GM12891 (cell line): ENCODE measurements around the gene TCF21.

Experiments used
- PAX5 ChIP-seq: IDR thresholded peaks from 2 replicates; pipeline ENCODE4 v1.6.1; 2011; ENCODE audit warnings: low read length, moderate library complexity, mild to moderate bottlenecking; ENCODE audit not compliant: insufficient read depth, severe bottlenecking
- POLR2A ChIP-seq: IDR thresholded peaks from 2 replicates; pipeline ENCODE4 v1.6.1; 2011; ENCODE audit warnings: low read depth, low read length, control low read depth
- POLR2AphosphoS5 ChIP-seq: IDR thresholded peaks from 2 replicates; pipeline ENCODE4 v1.6.1; 2011; ENCODE audit warnings: low read depth, low read length, control low read depth
- SPI1 ChIP-seq: IDR thresholded peaks from 2 replicates; pipeline ENCODE4 v1.6.1; 2011; ENCODE audit warnings: low read depth, low read length, control low read depth
- TAF1 ChIP-seq: IDR thresholded peaks from 2 replicates; pipeline ENCODE4 v1.6.1; 2011; ENCODE audit warnings: low read depth, low read length, control low read depth

DNA sequence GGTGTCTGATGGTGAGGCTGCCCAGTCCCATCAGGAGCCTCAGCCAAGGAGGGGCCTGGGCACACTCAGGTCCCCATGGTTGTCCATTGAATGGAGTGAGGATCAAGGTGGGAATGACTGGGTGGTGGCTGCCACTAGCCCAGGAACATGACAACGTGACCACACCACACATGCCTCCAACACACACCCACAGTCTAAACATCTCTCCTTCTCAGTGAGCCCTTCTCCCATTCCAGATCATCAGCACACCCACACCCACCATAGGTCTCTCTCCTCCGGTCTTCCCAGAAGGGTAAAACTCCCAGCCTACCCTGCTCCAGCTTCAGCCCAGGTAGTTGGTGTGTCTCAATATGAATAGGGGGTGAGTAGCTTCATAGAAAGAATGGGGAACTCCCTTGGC, 5.5 kb downstream of the TCF21 start:
- no peak for TF ChIP-seq POLR2A
- TF ChIP-seq TAF1 = no peak
- no peak for TF ChIP-seq POLR2AphosphoS5
- no peak for TF ChIP-seq SPI1
- TF ChIP-seq PAX5 = no peak
